ENCODE measurements around the gene ACKR2. TPM values are rescaled to one million over a fixed set of nuclear protein-coding genes. Genes with fewer than 3 reads are reported as not detected.

ACKR2 gene
- total and polyA plus RNA-seq, 2 of the 13 experiments (the other 11 are each of a cell fraction or from before 2014, with no cell fraction given) = 1.1 to 1.9 TPM

- CTCF ChIA-PET (ENCODE audit: low intra/inter-chr PET ratio, low total read pairs) = no interaction called here
Measured at GRCh38 chr3:42764115-42764514, 45.1 kb upstream of the ACKR2 start.

More at GRCh38 chr3:42764115-42764514, 45.1 kb upstream of the ACKR2 start:
- TF ChIP-seq ZNF205 (CRISPR knock-in tag; IDR thresholded peaks at IDR 0.05) (no peak), ZNF839 (CRISPR knock-in tag; IDR thresholded peaks at IDR 0.05; ENCODE audit: borderline replicate concordance) (no peak), ZNF292 (CRISPR knock-in tag; IDR thresholded peaks at IDR 0.05; ENCODE audit: borderline replicate concordance, low read depth) (no peak), MAFG (CRISPR knock-in tag; IDR thresholded peaks at IDR 0.05) (no peak), POGK (CRISPR knock-in tag; conservative IDR thresholded peaks at IDR 0.05) (no peak), PHF20 (CRISPR knock-in tag; IDR thresholded peaks at IDR 0.05) (no peak), FOXJ3 (CRISPR knock-in tag; IDR thresholded peaks at IDR 0.05; ENCODE audit: borderline replicate concordance) (no peak), ARHGAP35 (CRISPR knock-in tag; IDR thresholded peaks at IDR 0.05; ENCODE audit: borderline replicate concordance) (no peak), ZNF180 (CRISPR knock-in tag; IDR thresholded peaks at IDR 0.05; ENCODE audit: borderline replicate concordance, low read depth) (no peak), PRDM10 (CRISPR knock-in tag; IDR thresholded peaks at IDR 0.05; ENCODE audit: low read depth) (no peak), ZBTB2 (CRISPR knock-in tag; IDR thresholded peaks at IDR 0.05; ENCODE audit: low read depth) (no peak), ZSCAN29 (CRISPR knock-in tag; conservative IDR thresholded peaks at IDR 0.05) (no peak), ELF3 (CRISPR knock-in tag; IDR thresholded peaks at IDR 0.05) (no peak), ARNT2 (CRISPR knock-in tag; IDR thresholded peaks at IDR 0.05; ENCODE audit: low read depth) (no peak), JARID2 (CRISPR knock-in tag; IDR thresholded peaks at IDR 0.05; ENCODE audit: insufficient replicate concordance) (no peak), KAT7 (CRISPR knock-in tag; IDR thresholded peaks at IDR 0.05; ENCODE audit: borderline replicate concordance) (no peak)
- no peaks in the 10 kb centered on the region for H4K20me1 ChIP-seq (ENCODE audit: insufficient read depth, low read length)
- no peaks in the 10 kb centered on the region for H3K79me2 ChIP-seq (ENCODE audit: insufficient read depth, low read length)
- no peak overlapping the region for H2AFZ ChIP-seq (ENCODE audit: low read length)
- ATAC-seq = no peak
- H3K27ac ChIP-seq (ENCODE audit: extremely low read length, insufficient read depth, low read length) = no peak overlapping the region
- no peak overlapping the region for H3K4me3 ChIP-seq (replicated peaks in 1 of 3; ENCODE audit: insufficient read depth in 1 of 3, low read depth in 2 of 3, low read length in 3 of 3)
- no peaks in the 10 kb centered on the region for H3K27me3 ChIP-seq (ENCODE audit: control insufficient read depth in 1 of 2, insufficient read depth in 2 of 2, low read length in 2 of 2)
- H3K9me3 ChIP-seq (ENCODE audit: low read length) = no peaks in the 10 kb centered on the region
- intact Hi-C loops (cut with micrococcal nuclease; ENCODE audit: unreplicated experiment) = no loop called here
- POLR2A ChIA-PET = no interaction called here
- WGBS (ENCODE audit: low lambda C conversion rate) = 49% methylated on average over 3 of the region's 3 CpGs
- no peak overlapping the region for H3K9ac ChIP-seq (ENCODE audit: insufficient read depth, low read depth, low read length)
- H3K4me2 ChIP-seq (ENCODE audit: low read depth, low read length) = no peak overlapping the region
- peaks cover 36% of the 10 kb centered on the region for H3K4me1 ChIP-seq (ENCODE audit: insufficient read depth, low read length)
- no TSS peak for BruUV-seq (replicated peaks)
- DNase-seq (ENCODE audit: low spot score) = no peak
- in situ Hi-C loops (cut with HindIII; ENCODE audit: extremely low pct_ligation_motif_present, low pct_unique_long_range_greater_than_20kb) = no loop called here
- no peaks in the 10 kb centered on the region for H3K36me3 ChIP-seq (replicated peaks in 1 of 2; ENCODE audit: control insufficient read depth in 1 of 2, insufficient read depth in 2 of 2, low read length in 2 of 2)
- FAIRE-seq = no peak
